ENCODE results near the gene PIGU.

GRCh38 chr20:34634392-34634791 lies 42.5 kb downstream of the PIGU start:
- TF ChIP-seq CTCF (conservative IDR thresholded peaks at IDR 0.05 in 1 of 2, IDR thresholded peaks at IDR 0.05 in 1 of 2; ENCODE audit: low read depth in 1 of 2, low read length in 2 of 2) (no peak), EZH2 (IDR thresholded peaks at IDR 0.05; ENCODE audit: low read length, missing control alignments) (no peak)
